K562 (cell line): ENCODE measurements around the gene RAPGEF5. TPM values are rescaled to one million over a fixed set of nuclear protein-coding genes. Genes with fewer than 3 reads are reported as not detected.

Source experiments
- DACH1 ChIP-seq: fragments of 450-650 bp; IDR thresholded peaks from 2 replicates; pipeline ENCODE4 v1.6.1; 2018; ENCODE audit not compliant: partially characterized antibody
- GATAD2A ChIP-seq: fragments of 450-650 bp; IDR thresholded peaks from 2 replicates; pipeline ENCODE4 v1.6.1; 2017
- KLF16 ChIP-seq: IDR thresholded peaks from 2 replicates; pipeline ENCODE4 v1.6.1; 2016; ENCODE audit warnings: antibody characterized with exemption
- MYC ChIP-seq, 2 experiments: fragments of 250-450 bp in 1 of 2; sonication (Bioruptor Pico) in 1 of 2; IDR thresholded peaks; 2 replicates each; pipeline versions ENCODE4 v1.5.1 to v1.6.1; 2012 to 2021; ENCODE audit warnings: low read depth in 2 of 2, borderline replicate concordance in 1 of 2, improper control_type of control experiment in 1 of 2, low read length in 1 of 2, mild to moderate bottlenecking in 1 of 2, moderate library complexity in 1 of 2
- NELFE ChIP-seq: IDR thresholded peaks from 2 replicates; pipeline ENCODE4 v1.6.1; 2011; ENCODE audit warnings: mild to moderate bottlenecking; ENCODE audit not compliant: insufficient read depth, insufficient read length
- NR2F6 ChIP-seq: fragments of 450-650 bp; formaldehyde crosslinking; IDR thresholded peaks from 2 replicates; pipeline ENCODE4 v1.4.0; 2020; ENCODE audit warnings: mild to moderate bottlenecking
- PHF8 ChIP-seq: fragments of 200-600 bp; sonication (generic); IDR thresholded peaks from 2 replicates; pipeline ENCODE4 v1.6.1; 2012; ENCODE audit warnings: mixed run types, mild to moderate bottlenecking, inconsistent platforms, low read length, moderate library complexity, borderline replicate concordance
- PHTF2 ChIP-seq: fragments of 250-450 bp; sonication (Bioruptor Pico); IDR thresholded peaks from 2 replicates; pipeline ENCODE4 v1.5.0; 2021; ENCODE audit warnings: mild to moderate bottlenecking
- RB1 ChIP-seq: fragments of 450-650 bp; IDR thresholded peaks from 2 replicates; pipeline ENCODE4 v1.6.1; 2017; ENCODE audit warnings: low read depth, mild to moderate bottlenecking
- RBBP5 ChIP-seq: fragments of 200-600 bp; sonication (generic); IDR thresholded peaks from 2 replicates; pipeline ENCODE4 v1.6.1; 2012; ENCODE audit warnings: borderline replicate concordance, mild to moderate bottlenecking, low read length, control low read depth, inconsistent platforms; ENCODE audit not compliant: insufficient read depth, poor library complexity, severe bottlenecking
- RFX7 ChIP-seq: fragments of 250-450 bp; sonication (Bioruptor Pico); IDR thresholded peaks from 2 replicates; pipeline ENCODE4 v1.5.1; 2021; ENCODE audit warnings: mild to moderate bottlenecking
- SAFB ChIP-seq: fragments of 200-400 bp; formaldehyde crosslinking; IDR thresholded peaks from 2 replicates; pipeline ENCODE4 v1.6.1; 2017; ENCODE audit warnings: low read depth, low read length, borderline replicate concordance
- SMARCA4 ChIP-seq: fragments of 450-650 bp; IDR thresholded peaks from 2 replicates; pipeline ENCODE4 v1.6.1; 2016
- TCF15 ChIP-seq: fragments of 250-450 bp; sonication (Bioruptor Pico); IDR thresholded peaks from 2 replicates; pipeline ENCODE4 v1.8.0; 2022; ENCODE audit warnings: moderate library complexity, mild to moderate bottlenecking, inconsistent platforms
- ZNF263 ChIP-seq: sonication (generic); formaldehyde crosslinking; IDR thresholded peaks from 2 replicates; pipeline ENCODE4 v1.8.0; 2022; ENCODE audit warnings: mild to moderate bottlenecking, missing genetic modification reagents, borderline replicate concordance
- ZNF609 ChIP-seq: sonication (generic); formaldehyde crosslinking; IDR thresholded peaks from 2 replicates; pipeline ENCODE4 v1.8.1; 2023; ENCODE audit warnings: missing genetic modification reagents, mild to moderate bottlenecking, borderline replicate concordance
- polyA plus RNA-seq, 8 experiments: library from polyadenylated mRNA; depleted of rRNA in 4 of 8; stranded (reverse) in 5 of 8; unstranded in 3 of 8; fragments of >200 nt; fragmentation: Nextera tagmentation in 2 of 8; fragmentation: Illumina TruSeq in 1 of 8; extraction: Ambion mirVana in 2 of 8; extraction: Trizol in 1 of 8; gene quantifications; 2 replicates each; pipeline versions ENCODE4 v1.2.1 to v1.2.3, GENCODE V29; 2011 to 2014; ENCODE audit warnings: inconsistent platforms in 1 of 8, missing spikeins in 1 of 8
- total RNA-seq, 7 experiments: library from RNA; depleted of rRNA in 6 of 7; stranded (reverse); fragments of >200 nt in 6 of 7; fragmentation: Illumina TruSeq in 2 of 7; extraction: Trizol in 2 of 7; gene quantifications; 2 replicates each; pipeline versions ENCODE4 v1.2.1 to v1.2.3, GENCODE V29; 2011 to 2021; ENCODE audit warnings: low replicate concordance in 1 of 7

Gene RAPGEF5
- total and polyA plus RNA-seq, 9 of the 15 experiments (the other 6 are each of a cell fraction or from before 2014, with no cell fraction given) = 0.39 to 2.0 (median 1.1) TPM

GRCh38 chr7:22110227-22110839 lies 246.6 kb downstream of the RAPGEF5 start (continued):
- TF ChIP-seq RBBP5 (no peak), KLF16 (0 out of 2 replicates have a peak, but pooled peaks have one; percentile 33), GATAD2A (no peak), RB1 (peak; percentile 41; the same call in 1 of the 2 replicates), MYC (IDR thresholded peaks at IDR 0.05; ENCODE audit: low read depth, low read length) (peak; percentile 44), MYC (CRISPR knock-in tag; IDR thresholded peaks at IDR 0.05; ENCODE audit: borderline replicate concordance, low read depth) (no peak), ZNF263 (no peak), NELFE (no peak), DACH1 (peak; percentile 40), RFX7 (CRISPR knock-in tag) (no peak), ZNF609 (no peak), PHF8 (no peak), SMARCA4 (no peak), PHTF2 (CRISPR knock-in tag) (no peak), SAFB (no peak), TCF15 (CRISPR knock-in tag) (no peak), NR2F6 (CRISPR knock-in tag) (no peak)
